Lung (tissue), 12 donors: ENCODE measurements around the gene AIRE. TPM values are rescaled to one million over a fixed set of nuclear protein-coding genes. Genes with fewer than 3 reads are reported as not detected.

Experiments
- ATAC-seq: fragments of 200-7000 bp; cut with Tn5 transposase; one replicate; pipeline ENCODE4 v1.9.1; 2020; ENCODE audit warnings: moderate number of reproducible peaks; ENCODE audit not compliant: insufficient read depth, low FRiP score
- DNase-seq, 3 donors: peaks; one replicate each; pipeline ENCODE4 v3.0.0-alpha.2; 2013 to 2017
- H3K27ac ChIP-seq, 2 donors: one replicate each; pipeline ENCODE4 v1.5.1; 2013; ENCODE audit warnings: mild to moderate bottlenecking in 2 of 2, moderate library complexity in 2 of 2, control low read depth in 1 of 2, inconsistent platforms in 1 of 2, low read depth in 1 of 2, low read length in 1 of 2
- H3K27me3 ChIP-seq, 3 donors: one replicate each; pipeline ENCODE4 v1.5.1; 2013; ENCODE audit warnings: low read length in 2 of 3; ENCODE audit not compliant: control insufficient read depth in 3 of 3, insufficient read depth in 3 of 3
- H3K36me3 ChIP-seq, 4 donors: one replicate each; pipeline ENCODE4 v1.5.1; 2013; ENCODE audit warnings: low read length in 4 of 4, mild to moderate bottlenecking in 1 of 4, moderate library complexity in 1 of 4; ENCODE audit not compliant: control insufficient read depth in 4 of 4, insufficient read depth in 4 of 4
- H3K4me1 ChIP-seq, 5 donors: one replicate each; pipeline ENCODE4 v1.5.1; 2013; ENCODE audit warnings: low read length in 5 of 5, mild to moderate bottlenecking in 2 of 5, moderate library complexity in 1 of 5; ENCODE audit not compliant: control insufficient read depth in 5 of 5, insufficient read depth in 5 of 5
- H3K4me3 ChIP-seq: one replicate; pipeline ENCODE4 v1.5.1; 2013; ENCODE audit warnings: mild to moderate bottlenecking, control low read depth, moderate library complexity
- H3K9ac ChIP-seq, 2 donors: one replicate each; pipeline ENCODE4 v1.5.1; 2013; ENCODE audit warnings: low read length in 2 of 2, control low read depth in 1 of 2; ENCODE audit not compliant: insufficient read depth in 1 of 2
- H3K9me3 ChIP-seq, 4 donors: one replicate each; pipeline ENCODE4 v1.5.1; 2013; ENCODE audit warnings: low read length in 3 of 4, mild to moderate bottlenecking in 1 of 4, moderate library complexity in 1 of 4; ENCODE audit not compliant: control insufficient read depth in 4 of 4, insufficient read depth in 3 of 4
- CTCF ChIP-seq: IDR thresholded peaks from 2 replicates; pipeline ENCODE4 v1.5.1; 2012; ENCODE audit warnings: mild to moderate bottlenecking; ENCODE audit errors: control extremely low read depth, extremely low read depth
- WGBS, 2 donors: extraction: QIAGEN DNeasy Blood & Tissue Kit; methylation state at CpG; one replicate each; pipeline ENCODE4 v1.1.7; 2013; 5-methylcytosine and 5-hydroxymethylcytosine counted together
- polyA plus RNA-seq, 2 donors: library from polyadenylated mRNA; stranded (reverse); fragments of 200-250 nt; gene quantifications; one replicate each; pipeline ENCODE4 v1.2.1, GENCODE V29; 2013
- total RNA-seq, 2 donors: library from RNA; depleted of rRNA in 1 of 2; stranded (reverse); fragments of >200 nt in 1 of 2; gene quantifications; one replicate each; pipeline ENCODE4 v1.2.1, GENCODE V29; 2014 to 2021
- donor health status: control.
- donor health status: control.
- donor health status: Bipolar disorder and iron deficiency.
- donor health status: healthy.
- donor health status: DM: yes; HTN: yes; CAD: no.

Gene AIRE
- total and polyA plus RNA-seq, 4 donors = 0.37 TPM; not detected in 3

- no peak for TF ChIP-seq CTCF
- no peaks in the 10 kb centered on the region for H3K27me3 ChIP-seq
- no peak overlapping the region for H3K9ac ChIP-seq
- H3K36me3 ChIP-seq = no peaks in the 10 kb centered on the region
- H3K4me3 ChIP-seq = no peak overlapping the region
- DNase-seq = peak in 2 of 3 donors; percentile 16 to 44
- WGBS, 2 donors = 57 to 60% methylated on average over 29 of the region's 29 CpGs
- peaks cover 0 to 4% (median 0%) of the 10 kb centered on the region in 4 donors for H3K9me3 ChIP-seq
- H3K4me1 ChIP-seq = peaks cover 0 to 5% (median 0%) of the 10 kb centered on the region in 5 donors
- H3K27ac ChIP-seq = no peak overlapping the region
- no peak for ATAC-seq
These were observed 31.6 kb upstream of the AIRE start for GRCh38 chr21:44253832-44254710.

DNA sequence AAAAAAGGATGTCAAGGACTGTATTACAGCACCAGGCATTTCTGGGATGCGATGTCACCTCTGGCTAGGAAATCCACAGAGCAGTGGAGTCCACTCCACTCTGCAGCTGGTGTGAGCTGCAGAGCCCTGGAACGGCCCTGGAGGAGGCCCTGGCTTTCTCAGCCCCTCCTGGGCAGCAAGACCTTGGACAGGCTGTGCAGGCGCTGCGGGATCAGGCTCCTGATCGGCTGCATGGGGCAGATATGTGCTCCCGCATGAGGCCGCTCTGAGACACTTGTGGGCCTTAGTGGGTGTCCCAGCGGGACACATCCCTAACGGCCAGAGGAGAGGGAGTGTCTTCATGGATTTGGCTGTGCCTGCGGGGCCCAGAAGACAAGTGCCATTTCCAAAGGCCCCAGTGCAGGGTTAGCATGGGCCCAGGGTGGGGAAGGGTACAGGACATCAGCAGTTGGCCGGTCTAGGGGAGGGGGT lies 30.1 kb upstream of the AIRE start:
- peaks cover 0 to 5% (median 0%) of the 10 kb centered on the region in 5 donors for H3K4me1 ChIP-seq
- H3K4me3 ChIP-seq = no peak overlapping the region
- no peaks in the 10 kb centered on the region for H3K36me3 ChIP-seq
- peaks cover 0 to 7% (median 0%) of the 10 kb centered on the region in 4 donors for H3K9me3 ChIP-seq
- peak in 1 of 3 donors; percentile 16 for DNase-seq
- TF ChIP-seq CTCF = no peak
- ATAC-seq = no peak
- H3K9ac ChIP-seq = no peak overlapping the region
- no peaks in the 10 kb centered on the region for H3K27me3 ChIP-seq
- WGBS, 2 donors = 89 to 94% methylated on average over 11 of the region's 11 CpGs
- H3K27ac ChIP-seq = no peak overlapping the region

DNA sequence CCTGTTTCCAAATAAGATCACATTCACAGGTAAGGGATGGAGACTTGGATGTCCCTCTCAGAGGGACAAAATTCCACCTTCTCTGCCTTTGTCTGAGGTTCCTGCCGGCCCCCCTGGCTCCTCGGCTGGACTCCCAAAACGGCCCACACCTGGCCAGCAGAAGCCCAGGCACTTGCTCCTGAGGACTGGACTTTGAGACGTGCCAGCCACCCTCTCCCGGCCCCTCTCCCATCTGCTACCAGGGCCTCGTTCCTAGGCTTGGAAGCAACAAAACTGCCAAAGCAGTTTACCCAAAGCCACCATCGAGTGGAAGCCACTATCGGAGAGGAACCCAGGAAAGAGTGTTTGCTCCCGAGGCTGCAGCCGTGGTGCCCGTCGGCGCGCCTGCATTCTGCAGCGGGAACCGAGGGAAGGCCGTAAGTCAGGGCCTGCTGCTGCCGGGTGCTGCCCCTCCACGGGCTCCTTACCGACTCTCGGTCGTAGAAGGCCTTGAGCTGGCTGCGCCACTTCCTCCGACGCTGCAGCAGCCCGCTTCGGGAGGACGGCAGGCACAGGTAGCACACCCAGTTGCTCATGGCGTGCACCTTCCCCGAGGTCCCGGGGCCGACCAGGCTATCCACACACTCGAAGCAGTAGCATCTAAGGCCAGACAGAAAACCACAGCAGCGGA lies 27.5 kb upstream of the AIRE start:
- Histone ChIP-seq H3K4me1 (peaks cover 0 to 6% (median 0%) of the 10 kb centered on the region in 5 donors), H3K36me3 (no peaks in the 10 kb centered on the region), H3K27me3 (no peaks in the 10 kb centered on the region), H3K27ac (no peak overlapping the region), H3K9me3 (peaks cover 0 to 7% (median 0%) of the 10 kb centered on the region in 4 donors), H3K9ac (no peak overlapping the region), H3K4me3 (no peak overlapping the region)
- ATAC-seq = no peak
- DNase-seq = no peak
- no peak for TF ChIP-seq CTCF
- WGBS, 2 donors = 90 to 93% methylated on average over 34 of the region's 34 CpGs
